ENCODE results near the gene NUP62. TPM values are rescaled to one million over a fixed set of nuclear protein-coding genes. Genes with fewer than 3 reads are reported as not detected.
A peak's percentile ranks its signal among the peaks of the same experiment; 100 is the strongest.

NUP62 gene
- total RNA-seq, 1 experiment from 2014 or later: 127 TPM

GRCh38 chr19:49879243-49879963 lies 49.9 kb downstream of the NUP62 start:
- TF ChIP-seq CTCF (conservative IDR thresholded peaks at IDR 0.05): no peak
- Histone ChIP-seq H3K18ac (ENCODE audit: insufficient read length, low read depth, low read length) (no peak overlapping the region), H3K4ac (ENCODE audit: low read depth, low read length) (no peak overlapping the region), H3K9me3 (ENCODE audit: control insufficient read depth, low read depth, low read length) (no peaks in the 10 kb centered on the region), H4K8ac (replicated peaks; ENCODE audit: insufficient read length, low read depth, low read length) (no peak overlapping the region), H2BK15ac (ENCODE audit: low read depth, low read length) (no peak overlapping the region), H4K91ac (ENCODE audit: insufficient read length, low read depth, low read length) (no peak overlapping the region), H2BK20ac (ENCODE audit: low read depth, low read length, poor library complexity, severe bottlenecking) (no peak overlapping the region), H3K23me2 (ENCODE audit: insufficient read length, low read depth, low read length, poor library complexity, severe bottlenecking) (peaks cover 11% of the 10 kb centered on the region), H3K9ac (ENCODE audit: extremely low read depth, insufficient read length, low read length) (no peak overlapping the region), H3K27ac (ENCODE audit: insufficient read length, low read depth, low read length) (no peak overlapping the region), H4K20me1 (ENCODE audit: control insufficient read depth, insufficient read depth, insufficient read length) (no peaks in the 10 kb centered on the region), H2BK12ac (ENCODE audit: insufficient read length, low read depth, low read length) (no peak overlapping the region), H3K23ac (ENCODE audit: insufficient read length, low read depth, low read length) (no peak overlapping the region), H2AK5ac (ENCODE audit: insufficient read length, low read length) (no peak overlapping the region), H3K27me3 (ENCODE audit: insufficient read depth, low read length) (no peaks in the 10 kb centered on the region), H3K56ac (ENCODE audit: insufficient read length, low read depth, low read length) (no peak overlapping the region), H3K4me2 (ENCODE audit: insufficient read depth, insufficient read length, low read length) (peak overlapping the region; percentile 78), H4K5ac (ENCODE audit: insufficient read length, low read depth, low read length) (no peak overlapping the region), H3K79me1 (ENCODE audit: insufficient read depth, low read depth, low read length, poor library complexity, severe bottlenecking) (no peaks in the 10 kb centered on the region), H3K14ac (ENCODE audit: insufficient read depth, low read length) (no peak overlapping the region), H2AFZ (ENCODE audit: low read length) (no peak overlapping the region), H3K79me2 (ENCODE audit: insufficient read depth, low read length) (no peaks in the 10 kb centered on the region; the same call in 1 of the 2 replicates), H2BK5ac (ENCODE audit: insufficient read length, low read length) (no peak overlapping the region), H3T11ph (ENCODE audit: low read length) (no peak overlapping the region), H3K4me1 (ENCODE audit: insufficient read depth, low read length) (no peaks in the 10 kb centered on the region), H2BK120ac (ENCODE audit: low read depth, low read length, poor library complexity, severe bottlenecking) (no peak overlapping the region)
- H3K27ac Mint-ChIP-seq: peak overlapping the region in 1 of 3 experiments; percentile 63; a peak in 2 of 7 replicates
- no peaks in the 10 kb centered on the region for H3K9me3 Mint-ChIP-seq
- H3K4me3 Mint-ChIP-seq: no peak overlapping the region
- peaks cover 18 to 28% of the 10 kb centered on the region in 2 experiments for H3K4me1 Mint-ChIP-seq
- peaks cover 43 to 54% (median 54%) of the 10 kb centered on the region in 3 experiments for H3K36me3 Mint-ChIP-seq (ENCODE audit: insufficient read depth in 1 of 3, low read depth in 3 of 3)
- no CpG with 5 or more reads among the region's 12 CpGs for WGBS (ENCODE audit: extremely low coverage, insufficient read length, low lambda C conversion rate)
- H3K27me3 Mint-ChIP-seq (ENCODE audit: low read depth): no peaks in the 10 kb centered on the region
- DNase-seq: no peak
